ENCODE measurements around the gene PRKAR2B. TPM values are rescaled to one million over a fixed set of nuclear protein-coding genes. Genes with fewer than 3 reads are reported as not detected.

Gene PRKAR2B
- total RNA-seq, 1 experiment from 2014 or later = 15.1 TPM

- no TSS peak for BruUV-seq (replicated peaks)
- ATAC-seq = no peak
- CTCF ChIA-PET = no interaction called here
Measured at GRCh38 chr7:107039199-107039900, 5.2 kb upstream of the PRKAR2B start.

More at GRCh38 chr7:107039199-107039900, 5.2 kb upstream of the PRKAR2B start:
- no peak for DNase-seq (ENCODE audit: low read depth, low spot score)
- Histone ChIP-seq H3K36me3 (ENCODE audit: control insufficient read depth in 1 of 2, insufficient read depth in 2 of 2, low read length in 2 of 2) (no peaks in the 10 kb centered on the region), H3K9ac (ENCODE audit: low read length) (no peak overlapping the region), H2AFZ (ENCODE audit: low read depth, low read length, poor library complexity, severe bottlenecking) (no peak overlapping the region), H3K9me3 (ENCODE audit: control insufficient read depth in 1 of 2, insufficient read depth in 1 of 2, low read depth in 1 of 2, low read length in 2 of 2) (0 out of 4 replicates have a peak, but pooled peaks cover 0 to 3% of the 10 kb centered on the region in 2 experiments), H3K27me3 (ENCODE audit: insufficient read depth, low read length) (no peaks in the 10 kb centered on the region), H3K4me3 (replicated peaks in 1 of 2; ENCODE audit: low read depth in 1 of 2, low read length in 2 of 2) (no peak overlapping the region), H4K20me1 (ENCODE audit: insufficient read depth) (no peaks in the 10 kb centered on the region), H3K9me2 (ENCODE audit: insufficient read depth) (no peaks in the 10 kb centered on the region), H3K79me2 (ENCODE audit: insufficient read depth, low read length) (no peaks in the 10 kb centered on the region), H3K4me2 (ENCODE audit: low read length) (no peak overlapping the region), H3K4me1 (ENCODE audit: control insufficient read depth in 1 of 2, insufficient read depth in 2 of 2, low read length in 2 of 2) (peaks cover 0 to 16% of the 10 kb centered on the region in 2 experiments; a peak in 2 of 4 replicates), H3K27ac (ENCODE audit: low read depth, low read length) (no peak overlapping the region)
- RAD21 ChIA-PET (ENCODE audit: low non-redundant PET in 1 of 2, low total read pairs in 2 of 2, uncharacterized antibody in 2 of 2, unreplicated experiment in 2 of 2) = no interaction called here
- TF ChIP-seq CEBPB (IDR thresholded peaks at IDR 0.05; ENCODE audit: low read depth) = no peak
- TF ChIP-seq CTCF (IDR thresholded peaks at IDR 0.05 in 2 of 3, conservative IDR thresholded peaks at IDR 0.05 in 1 of 3; ENCODE audit: borderline replicate concordance in 1 of 3, insufficient read depth in 1 of 3, low read depth in 2 of 3, low read length in 2 of 3) = no peak
- no peak for TF ChIP-seq MAX (IDR thresholded peaks at IDR 0.05)
- TF ChIP-seq ZFX (IDR thresholded peaks at IDR 0.05) = no peak
- no peak for TF ChIP-seq CBX3 (IDR thresholded peaks at IDR 0.05; ENCODE audit: low read depth)
- TF ChIP-seq RAD21 (IDR thresholded peaks at IDR 0.05; ENCODE audit: low read depth) = no peak
- TF ChIP-seq YY1 (IDR thresholded peaks at IDR 0.05; ENCODE audit: extremely low read depth, insufficient replicate concordance, low read depth, low read length) = no peak
- TF ChIP-seq SRF (IDR thresholded peaks at IDR 0.05; ENCODE audit: low read depth) = no peak
- TF ChIP-seq POLR2A (IDR thresholded peaks at IDR 0.05; ENCODE audit: borderline replicate concordance, extremely low read depth, insufficient read depth, insufficient read length) = no peak
- TF ChIP-seq EZH2 (IDR thresholded peaks at IDR 0.05) = no peak
- no peak for TF ChIP-seq SIN3A (IDR thresholded peaks at IDR 0.05; ENCODE audit: low read depth)
- intact Hi-C loops (cut with micrococcal nuclease) = no loop called here
- POLR2A ChIA-PET = no interaction called here
